GM23338 (cell line): ENCODE measurements around the gene STARD13. TPM values are rescaled to one million over a fixed set of nuclear protein-coding genes. Genes with fewer than 3 reads are reported as not detected.

ENCODE experiments used
- ATAC-seq: fragments of 200-7000 bp; cut with Tn5 transposase; 3 replicates; pipeline ENCODE4 v1.9.1; 2020
- DNase-seq: peaks from one replicate; pipeline ENCODE4 v3.0.0-alpha.2; 2015; ENCODE audit warnings: low spot score
- H2AFZ ChIP-seq: fragments of 200-600 bp; sonication (generic); 2 replicates; pipeline ENCODE4 v1.8.0; 2016; ENCODE audit warnings: antibody characterized with exemption, mild to moderate bottlenecking, moderate library complexity
- H3F3A ChIP-seq: fragments of 200-600 bp; sonication (generic); replicated peaks from 2 replicates; pipeline ENCODE4 v1.8.0; 2017; ENCODE audit warnings: antibody characterized with exemption, mixed run types, low read depth
- H3K27ac ChIP-seq: fragments of 200-600 bp; sonication (generic); 2 replicates; pipeline ENCODE4 v1.6.1; 2016; ENCODE audit warnings: low read depth
- H3K27me3 ChIP-seq: fragments of 200-600 bp; sonication (generic); 2 replicates; pipeline ENCODE4 v1.8.0; 2016; ENCODE audit warnings: mild to moderate bottlenecking, mixed run types, moderate library complexity; ENCODE audit not compliant: insufficient read depth
- H3K36me3 ChIP-seq: fragments of 200-600 bp; sonication (generic); 2 replicates; pipeline ENCODE4 v1.8.0; 2016; ENCODE audit warnings: mild to moderate bottlenecking; ENCODE audit not compliant: insufficient read depth
- H3K4me1 ChIP-seq: fragments of 200-600 bp; sonication (generic); 2 replicates; pipeline ENCODE4 v1.8.0; 2016; ENCODE audit warnings: mild to moderate bottlenecking, moderate library complexity; ENCODE audit not compliant: insufficient read depth
- H3K4me2 ChIP-seq: fragments of 200-600 bp; sonication (generic); 2 replicates; pipeline ENCODE4 v1.7.1; 2017; ENCODE audit warnings: mixed run types
- H3K4me3 ChIP-seq: fragments of 200-600 bp; sonication (generic); 2 replicates; pipeline ENCODE4 v1.6.1; 2016; ENCODE audit warnings: mixed run types
- H3K79me2 ChIP-seq: fragments of 200-600 bp; sonication (generic); replicated peaks from 2 replicates; pipeline ENCODE4 v1.8.0; 2017; ENCODE audit warnings: mild to moderate bottlenecking; ENCODE audit not compliant: insufficient read depth
- H3K9me2 ChIP-seq: fragments of 200-600 bp; sonication (generic); 2 replicates; pipeline ENCODE4 v1.8.0; 2017; ENCODE audit not compliant: insufficient read depth
- H4K20me1 ChIP-seq: fragments of 200-600 bp; sonication (generic); replicated peaks from 2 replicates; pipeline ENCODE4 v1.8.0; 2017; ENCODE audit warnings: mild to moderate bottlenecking; ENCODE audit not compliant: insufficient read depth
- H3K27ac Mint-ChIP-seq: 2 replicates; pipeline ENCODE4 v1.8.0; 2020; ENCODE audit warnings: inconsistent platforms, mild to moderate bottlenecking, moderate library complexity, mixed read lengths
- H3K27me3 Mint-ChIP-seq: 3 replicates; pipeline ENCODE4 v1.8.0; 2022; ENCODE audit warnings: low read depth, mild to moderate bottlenecking, moderate library complexity, mixed read lengths, inconsistent platforms; ENCODE audit not compliant: insufficient read depth, poor library complexity
- H3K36me3 Mint-ChIP-seq: 3 replicates; pipeline ENCODE4 v1.8.0; 2021; ENCODE audit warnings: low read depth, mild to moderate bottlenecking, inconsistent platforms, moderate library complexity, mixed read lengths
- H3K4me1 Mint-ChIP-seq: 3 replicates; pipeline ENCODE4 v1.8.0; 2020; ENCODE audit warnings: mild to moderate bottlenecking, inconsistent platforms, mixed read lengths
- H3K4me3 Mint-ChIP-seq: 3 replicates; pipeline ENCODE4 v1.8.0; 2021; ENCODE audit warnings: moderate library complexity, mild to moderate bottlenecking, inconsistent platforms, mixed read lengths
- H3K9me3 Mint-ChIP-seq: 3 replicates; pipeline ENCODE4 v1.8.0; 2020; ENCODE audit warnings: moderate library complexity, mild to moderate bottlenecking, inconsistent platforms, mixed read lengths
- CREB1 ChIP-seq: fragments of 250-450 bp; sonication (Bioruptor Pico); IDR thresholded peaks from 2 replicates; pipeline ENCODE4 v1.5.0; 2020; ENCODE audit warnings: low read depth, mild to moderate bottlenecking, moderate library complexity
- CTCF ChIP-seq, 2 experiments: fragments of 200-600 bp in 1 of 2; sonication (generic) in 1 of 2; conservative IDR thresholded peaks; 2 replicates each; pipeline versions ENCODE4 v1.5.1 to v1.6.1; 2016 to 2017; ENCODE audit warnings: antibody characterized with exemption in 2 of 2, low read depth in 2 of 2, mild to moderate bottlenecking in 2 of 2, moderate library complexity in 1 of 2
- ETS1 ChIP-seq: IDR thresholded peaks from 2 replicates; pipeline ENCODE4 v1.6.1; 2016; ENCODE audit warnings: antibody characterized with exemption
- EZH2 ChIP-seq: fragments of 200-600 bp; sonication (generic); IDR thresholded peaks from one replicate; pipeline ENCODE4 v1.8.0; 2017; ENCODE audit warnings: antibody characterized with exemption, mild to moderate bottlenecking, low read depth; ENCODE audit not compliant: unreplicated experiment
- EZH2phosphoT487 ChIP-seq: fragments of 200-600 bp; sonication (generic); IDR thresholded peaks from one replicate; pipeline ENCODE4 v1.8.1; 2018; ENCODE audit warnings: antibody characterized with exemption; ENCODE audit not compliant: unreplicated experiment
- JUNB ChIP-seq: IDR thresholded peaks from one replicate; pipeline ENCODE4 v1.6.1; 2016; ENCODE audit warnings: antibody characterized with exemption; ENCODE audit not compliant: unreplicated experiment
- POLR2AphosphoS5 ChIP-seq: IDR thresholded peaks from 2 replicates; pipeline ENCODE4 v1.6.1; 2016; ENCODE audit warnings: antibody characterized with exemption, low read depth
- REST ChIP-seq: IDR thresholded peaks from one replicate; pipeline ENCODE4 v1.6.1; 2018; ENCODE audit warnings: antibody characterized with exemption; ENCODE audit not compliant: unreplicated experiment
- STAT1 ChIP-seq: IDR thresholded peaks from one replicate; pipeline ENCODE4 v1.6.1; 2016; ENCODE audit warnings: antibody characterized with exemption; ENCODE audit not compliant: unreplicated experiment
- ZNF114 ChIP-seq: fragments of 250-450 bp; sonication (Bioruptor Pico); IDR thresholded peaks from 2 replicates; pipeline ENCODE4 v1.5.0; 2020; ENCODE audit warnings: mild to moderate bottlenecking, moderate library complexity
- ZNF331 ChIP-seq: fragments of 250-450 bp; sonication (Bioruptor Pico); IDR thresholded peaks from 2 replicates; pipeline ENCODE4 v1.5.0; 2020; ENCODE audit warnings: low read depth, mild to moderate bottlenecking, moderate library complexity
- polyA plus RNA-seq: library from polyadenylated mRNA; unstranded; fragments of >200 nt; fragmentation: Nextera tagmentation; extraction: Ambion mirVana; gene quantifications from 2 replicates; pipeline ENCODE4 v1.2.1, GENCODE V29; 2016
- total RNA-seq: library from RNA; depleted of rRNA; stranded (reverse); fragments of >200 nt; shearing (Covaris generic); gene quantifications from 2 replicates; pipeline ENCODE4 v1.2.3, GENCODE V29; 2014

The STARD13 gene
- total and polyA plus RNA-seq, 2 experiments from 2014 or later, result 3.2 to 5.2 TPM

- H4K20me1 ChIP-seq, result no peaks in the 10 kb centered on the region
- H3F3A ChIP-seq, result no peaks in the 10 kb centered on the region
- Mint-ChIP-seq H3K9me3 (no peaks in the 10 kb centered on the region), H3K27ac (0 out of 2 replicates have a peak overlapping the region, but pooled peaks have one; percentile 42), H3K27me3 (no peaks in the 10 kb centered on the region), H3K4me1 (peaks cover 58% of the 10 kb centered on the region), H3K4me3 (no peak overlapping the region), H3K36me3 (no peaks in the 10 kb centered on the region; the same call in 2 of the 3 replicates)
- ATAC-seq (no peak), DNase-seq (no peak)
- H3K4me3 ChIP-seq, result no peak overlapping the region
- peaks cover 10% of the 10 kb centered on the region; the same call in 1 of the 2 replicates for H3K9me2 ChIP-seq
- no peaks in the 10 kb centered on the region for H3K36me3 ChIP-seq
- no peak overlapping the region for H3K27ac ChIP-seq
- TF ChIP-seq STAT1 (no peak), CREB1 (CRISPR knock-in tag) (no peak), JUNB (no peak), ETS1 (no peak), CTCF (conservative IDR thresholded peaks at IDR 0.05; ENCODE audit: low read depth in 2 of 2) (0 out of 4 replicates have a peak, but pooled peaks of 1 of the 2 experiments have one; percentile 12)
- H3K4me2 ChIP-seq, result no peak overlapping the region
- H3K27me3 ChIP-seq, result no peaks in the 10 kb centered on the region
- H2AFZ ChIP-seq, result no peak overlapping the region
- H3K79me2 ChIP-seq, result no peaks in the 10 kb centered on the region
- H3K4me1 ChIP-seq, result peaks cover 34% of the 10 kb centered on the region
Measured at GRCh38 chr13:33262997-33263396, 22.6 kb downstream of the STARD13 start.

- no peak overlapping the region for H3K4me3 ChIP-seq
- H3K79me2 ChIP-seq, result no peaks in the 10 kb centered on the region
- H3K9me2 ChIP-seq, result peaks cover 10% of the 10 kb centered on the region; the same call in 1 of the 2 replicates
- H3K9me3 Mint-ChIP-seq, result no peaks in the 10 kb centered on the region
- H3K4me1 ChIP-seq, result peaks cover 36% of the 10 kb centered on the region
- H3K27ac Mint-ChIP-seq, result peak overlapping the region; percentile 42; the same call in 1 of the 2 replicates
- H3K36me3 ChIP-seq, result no peaks in the 10 kb centered on the region
- DNase-seq (no peak), ATAC-seq (no peak)
- H3K27me3 Mint-ChIP-seq, result no peaks in the 10 kb centered on the region
- peaks cover 61% of the 10 kb centered on the region for H3K4me1 Mint-ChIP-seq
- no peaks in the 10 kb centered on the region for H4K20me1 ChIP-seq
- H3F3A ChIP-seq, result no peaks in the 10 kb centered on the region
- H2AFZ ChIP-seq, result no peak overlapping the region
- no peaks in the 10 kb centered on the region for H3K27me3 ChIP-seq
- no peak overlapping the region for H3K27ac ChIP-seq
- no peak overlapping the region for H3K4me2 ChIP-seq
- H3K36me3 Mint-ChIP-seq, result no peaks in the 10 kb centered on the region; the same call in 2 of the 3 replicates
- H3K4me3 Mint-ChIP-seq, result no peak overlapping the region
- TF ChIP-seq ZNF114 (CRISPR knock-in tag), result no peak
- no peak for TF ChIP-seq REST
- TF ChIP-seq EZH2phosphoT487, result no peak
- TF ChIP-seq EZH2, result no peak
- TF ChIP-seq ETS1, result no peak
- TF ChIP-seq POLR2AphosphoS5, result no peak
- TF ChIP-seq ZNF331 (CRISPR knock-in tag), result no peak
Measured at GRCh38 chr13:33262594-33262993, 23.0 kb downstream of the STARD13 start.
